Stimulated activated naive B cell treated with anti-CD40 and anti-IgM and Interleukin-4, amounts not matched to agents 10 μg/mL and 1 μg/mL and 100 μg/mL, for 72 hours (primary cell): ENCODE data around the gene SSNA1.
A peak's percentile ranks its signal among the peaks of the same experiment; 100 is the strongest.

ENCODE experiments used
- ATAC-seq, 2 donors: fragments of 150-1000 bp; cut with Tn5 transposase; replicated peaks; 2 replicates each; pipeline ENCODE4 v1.10.0; 2021; ENCODE audit warnings: moderate library complexity in 1 of 2
- DNase-seq: peaks from one replicate; pipeline ENCODE4 v3.0.0; 2021
- H3K27ac Mint-ChIP-seq: one replicate; pipeline ENCODE4 v1.8.0; 2022; ENCODE audit warnings: mild to moderate bottlenecking, mixed read lengths
- H3K27me3 Mint-ChIP-seq, 2 donors: one replicate each; pipeline ENCODE4 v1.8.0; 2022; ENCODE audit warnings: mixed read lengths in 2 of 2
- H3K36me3 Mint-ChIP-seq, 2 donors: one replicate each; pipeline ENCODE4 v1.8.0; 2022; ENCODE audit warnings: mixed read lengths in 2 of 2, mild to moderate bottlenecking in 1 of 2
- H3K4me1 Mint-ChIP-seq, 2 donors: one replicate each; pipeline ENCODE4 v1.8.0; 2022; ENCODE audit warnings: mixed read lengths in 2 of 2, mild to moderate bottlenecking in 1 of 2
- H3K4me3 Mint-ChIP-seq, 2 donors: one replicate each; pipeline ENCODE4 v1.8.0; 2022; ENCODE audit warnings: mild to moderate bottlenecking in 2 of 2, mixed read lengths in 2 of 2, moderate library complexity in 1 of 2
- H3K9me3 Mint-ChIP-seq, 2 donors: one replicate each; pipeline ENCODE4 v1.8.0; 2022; ENCODE audit warnings: mixed read lengths in 2 of 2, mild to moderate bottlenecking in 1 of 2

SSNA1 gene

DNA sequence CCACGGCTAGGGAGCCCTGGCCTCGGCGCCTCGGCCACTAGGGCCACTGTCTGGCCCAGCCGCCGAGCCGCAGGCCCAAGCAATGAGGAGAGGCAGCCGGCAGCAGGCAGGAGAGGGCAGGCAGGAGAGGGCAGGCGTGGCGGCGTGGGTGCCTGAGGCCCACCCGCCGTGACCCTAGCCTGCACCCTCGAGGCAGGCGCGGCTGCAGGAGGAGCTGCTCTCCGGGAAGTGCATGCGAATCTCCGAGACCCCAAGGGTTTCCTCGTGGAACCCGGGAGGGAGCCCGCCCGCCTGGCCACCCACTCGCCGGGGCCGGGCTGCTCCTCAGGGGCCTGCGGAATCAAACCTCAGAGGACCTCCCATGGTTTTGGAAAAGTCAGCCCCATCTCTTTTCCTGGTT lies 40.2 kb upstream of the SSNA1 start:
- DNase-seq: no peak
- Mint-ChIP-seq H3K27ac (peak overlapping the region; percentile 20), H3K4me1 (peaks cover 6 to 25% of the 10 kb centered on the region in 2 donors), H3K4me3 (no peak overlapping the region), H3K9me3 (no peaks in the 10 kb centered on the region), H3K27me3 (peaks cover 29 to 32% of the 10 kb centered on the region in 2 donors), H3K36me3 (no peaks in the 10 kb centered on the region)
- ATAC-seq: no peak

DNA sequence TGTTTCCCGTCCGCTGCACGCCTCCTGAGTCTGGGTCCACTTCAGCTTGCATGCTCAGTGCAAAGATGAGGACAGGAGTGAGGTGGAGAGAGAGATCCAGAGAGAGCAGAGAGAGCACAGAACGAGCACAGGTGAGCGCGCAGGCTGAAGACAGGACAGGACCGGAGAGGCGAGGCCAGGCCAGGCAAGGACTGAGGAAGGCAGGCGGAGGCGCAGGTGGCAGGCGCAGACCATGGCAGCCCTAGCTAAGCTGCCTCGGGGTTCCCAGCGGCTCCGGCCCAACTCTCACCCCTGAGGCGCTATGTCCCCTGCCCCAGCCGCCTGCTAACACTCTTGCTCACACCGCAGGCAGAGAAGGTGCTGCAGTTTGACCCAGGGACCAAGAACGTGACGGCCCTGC lies 39.8 kb upstream of the SSNA1 start:
- no peak overlapping the region for H3K27ac Mint-ChIP-seq
- no peak for ATAC-seq
- peaks cover 6 to 25% of the 10 kb centered on the region in 2 donors for H3K4me1 Mint-ChIP-seq
- H3K36me3 Mint-ChIP-seq: no peaks in the 10 kb centered on the region
- no peak for DNase-seq
- peaks cover 25 to 28% of the 10 kb centered on the region in 2 donors for H3K27me3 Mint-ChIP-seq
- H3K4me3 Mint-ChIP-seq: no peak overlapping the region
- H3K9me3 Mint-ChIP-seq: no peaks in the 10 kb centered on the region

GRCh38 chr9:137149363-137149762 lies 39.1 kb upstream of the SSNA1 start:
- Mint-ChIP-seq H3K36me3 (no peaks in the 10 kb centered on the region), H3K9me3 (no peaks in the 10 kb centered on the region)
- no peak for ATAC-seq

DNA sequence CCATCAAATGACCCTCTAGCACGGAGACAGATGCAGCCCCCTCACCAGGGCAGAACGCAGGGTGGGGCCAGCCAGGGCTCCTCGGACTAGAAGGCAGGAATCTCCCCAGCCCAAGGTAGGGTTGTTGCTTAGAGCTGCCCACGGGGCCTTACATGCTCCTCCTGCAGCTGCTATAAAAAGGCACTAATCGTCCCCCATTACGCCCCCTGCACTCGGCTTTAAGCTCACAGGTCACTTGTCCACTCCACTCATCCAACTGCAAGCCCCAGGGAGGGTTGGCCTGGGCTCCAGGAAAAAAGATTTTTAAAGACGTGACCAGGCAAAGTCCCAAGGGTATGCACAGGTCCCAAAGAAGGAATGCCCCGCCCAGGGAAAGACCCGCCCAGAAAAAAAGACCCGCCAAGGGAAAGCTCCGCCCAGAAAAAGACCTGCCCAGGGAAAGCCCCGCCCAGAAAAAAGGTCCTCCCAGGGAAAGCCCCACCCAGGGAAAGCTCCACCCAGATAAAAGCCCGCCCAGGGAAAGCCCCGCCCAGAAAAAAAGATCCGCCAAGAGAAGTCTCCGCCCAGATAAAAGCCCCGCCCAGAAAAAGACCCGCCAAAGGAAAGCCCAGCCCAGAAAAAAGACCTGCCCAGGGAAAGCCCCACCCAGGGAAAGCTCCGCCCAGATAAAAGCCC lies 38.4 kb upstream of the SSNA1 start:
- peak; percentile 3 to 14 for ATAC-seq
- no peak for DNase-seq
- Mint-ChIP-seq H3K4me1 (peaks cover 4 to 25% of the 10 kb centered on the region in 2 donors), H3K27me3 (peaks cover 22 to 23% of the 10 kb centered on the region in 2 donors), H3K9me3 (no peaks in the 10 kb centered on the region), H3K27ac (peak overlapping the region; percentile 68), H3K36me3 (no peaks in the 10 kb centered on the region), H3K4me3 (peak overlapping the region; percentile 21 to 31)

More at GRCh38 chr9:137149363-137149762, 39.1 kb upstream of the SSNA1 start:
- H3K4me3 Mint-ChIP-seq: no peak overlapping the region
- no peak overlapping the region for H3K27ac Mint-ChIP-seq
- peaks cover 4 to 25% of the 10 kb centered on the region in 2 donors for H3K4me1 Mint-ChIP-seq
- no peak for DNase-seq
- peaks cover 18 to 21% of the 10 kb centered on the region in 2 donors for H3K27me3 Mint-ChIP-seq

DNA sequence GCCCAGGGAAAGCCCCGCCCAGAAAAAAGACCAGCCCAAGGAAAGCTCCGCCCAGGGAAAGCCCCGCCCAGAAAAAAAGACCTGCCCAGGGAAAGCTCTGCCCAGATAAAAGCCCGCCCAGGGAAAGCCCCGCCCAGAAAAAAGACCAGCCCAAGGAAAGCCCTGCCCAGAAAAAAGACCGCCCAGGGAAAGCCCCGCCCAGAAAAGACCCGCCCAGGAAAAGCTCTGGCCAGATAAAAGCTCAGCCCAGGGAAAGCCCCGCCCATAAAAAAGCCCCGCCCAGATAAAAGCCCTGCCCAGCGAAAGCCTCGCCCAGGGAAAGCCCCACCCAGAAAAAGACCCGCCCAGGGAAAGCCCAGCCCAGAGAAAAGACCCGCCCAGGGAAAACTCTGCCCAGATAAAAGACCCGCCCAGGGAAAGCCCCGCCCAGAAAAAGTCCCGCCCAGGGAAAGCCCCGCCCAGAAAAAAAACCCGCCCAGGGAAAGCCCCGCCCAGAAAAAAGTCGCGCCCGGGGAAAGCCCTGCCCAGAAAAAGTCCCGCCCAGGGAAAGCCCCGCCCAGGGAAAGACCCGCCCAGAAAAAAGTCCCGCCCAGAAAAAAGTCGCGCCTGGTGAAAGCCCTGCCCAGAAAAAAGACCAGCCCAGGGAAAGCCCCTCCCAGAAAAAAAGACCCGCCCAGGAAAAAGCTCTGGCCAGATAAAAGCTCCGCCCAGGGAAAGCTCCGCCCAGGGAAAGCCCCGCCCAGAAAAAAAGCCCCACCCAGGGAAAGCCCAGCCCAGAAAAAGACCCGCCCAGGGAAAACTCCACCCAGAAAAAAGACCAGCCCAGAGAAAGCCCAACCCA lies 37.6 kb upstream of the SSNA1 start:
- peak overlapping the region; percentile 21 to 31 for H3K4me3 Mint-ChIP-seq
- no peaks in the 10 kb centered on the region for H3K9me3 Mint-ChIP-seq
- peak overlapping the region; percentile 87 for H3K27ac Mint-ChIP-seq
- peak; percentile 69 for DNase-seq
- H3K27me3 Mint-ChIP-seq: peaks cover 26 to 30% of the 10 kb centered on the region in 2 donors
- peaks cover 4 to 25% of the 10 kb centered on the region in 2 donors for H3K4me1 Mint-ChIP-seq
- no peaks in the 10 kb centered on the region for H3K36me3 Mint-ChIP-seq
- ATAC-seq: peak; percentile 61 to 66

DNA sequence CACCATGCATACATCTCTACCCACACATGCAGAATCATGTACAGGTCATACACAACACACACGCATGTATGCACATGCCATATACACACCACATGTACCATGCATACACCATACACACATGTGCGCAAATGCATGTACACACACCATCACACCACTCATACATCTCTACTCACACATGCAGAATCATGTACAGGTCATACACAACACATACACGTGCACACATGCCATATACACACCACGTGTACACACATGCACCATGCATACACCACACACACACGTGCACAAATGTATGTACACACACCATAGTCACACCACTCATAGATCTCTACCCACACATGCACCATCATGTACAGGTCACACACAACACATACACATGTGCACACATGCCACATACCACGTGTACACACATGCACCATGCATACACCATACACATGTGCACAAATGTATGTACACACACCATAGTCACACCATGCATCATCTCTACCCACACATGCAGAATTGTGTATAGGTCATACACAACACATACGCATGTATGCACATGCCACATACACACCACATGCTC lies 35.6 kb upstream of the SSNA1 start:
- ATAC-seq (no peak), DNase-seq (no peak)
- no peak overlapping the region for H3K4me3 Mint-ChIP-seq
- peaks cover 27 to 34% of the 10 kb centered on the region in 2 donors for H3K27me3 Mint-ChIP-seq
- H3K36me3 Mint-ChIP-seq: no peaks in the 10 kb centered on the region
- H3K4me1 Mint-ChIP-seq: peaks cover 12 to 30% of the 10 kb centered on the region in 2 donors
- H3K27ac Mint-ChIP-seq: no peak overlapping the region
- H3K9me3 Mint-ChIP-seq: no peaks in the 10 kb centered on the region

- peak; percentile 63 to 68 for ATAC-seq
- peak; percentile 45 for DNase-seq
These were observed 31.7 kb upstream of the SSNA1 start for GRCh38 chr9:137156567-137157375.

GRCh38 chr9:137157618-137158415 lies 30.7 kb upstream of the SSNA1 start:
- Mint-ChIP-seq H3K4me3 (no peak overlapping the region), H3K36me3 (no peaks in the 10 kb centered on the region), H3K27me3 (peaks cover 55 to 70% of the 10 kb centered on the region in 2 donors), H3K4me1 (peaks cover 18 to 19% of the 10 kb centered on the region in 2 donors), H3K9me3 (no peaks in the 10 kb centered on the region), H3K27ac (no peak overlapping the region)
- DNase-seq (no peak), ATAC-seq (no peak)

More at GRCh38 chr9:137156567-137157375, 31.7 kb upstream of the SSNA1 start:
- Mint-ChIP-seq H3K4me1 (peaks cover 18 to 21% of the 10 kb centered on the region in 2 donors), H3K4me3 (peak overlapping the region; percentile 53 to 68), H3K27me3 (peaks cover 52 to 67% of the 10 kb centered on the region in 2 donors), H3K36me3 (no peaks in the 10 kb centered on the region), H3K9me3 (no peaks in the 10 kb centered on the region), H3K27ac (peak overlapping the region; percentile 56)

DNA sequence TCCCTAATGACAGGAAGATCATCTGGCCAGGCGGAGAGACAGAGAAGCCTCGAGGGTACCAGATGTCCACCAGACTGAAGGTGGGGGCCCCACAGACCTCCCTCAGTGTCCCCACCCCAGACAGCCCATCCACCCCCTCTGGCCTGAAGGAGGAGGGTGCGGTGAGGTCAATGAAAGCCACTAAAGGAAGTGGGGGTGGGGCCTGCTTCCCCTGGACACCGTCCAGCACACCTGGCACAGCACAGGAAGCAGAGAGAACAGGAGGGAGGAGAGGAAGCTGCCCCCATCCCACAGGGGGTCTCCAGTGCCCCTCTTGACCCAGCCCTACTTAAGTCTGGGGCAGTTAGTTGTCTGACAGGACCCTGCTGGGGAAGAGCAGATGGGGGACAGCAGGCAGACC lies 29.9 kb upstream of the SSNA1 start:
- DNase-seq: no peak
- no peaks in the 10 kb centered on the region for H3K9me3 Mint-ChIP-seq
- H3K36me3 Mint-ChIP-seq: no peaks in the 10 kb centered on the region
- peaks cover 61 to 77% of the 10 kb centered on the region in 2 donors for H3K27me3 Mint-ChIP-seq
- peaks cover 19 to 20% of the 10 kb centered on the region in 2 donors for H3K4me1 Mint-ChIP-seq
- H3K4me3 Mint-ChIP-seq: no peak overlapping the region
- no peak for ATAC-seq
- H3K27ac Mint-ChIP-seq: no peak overlapping the region

DNA sequence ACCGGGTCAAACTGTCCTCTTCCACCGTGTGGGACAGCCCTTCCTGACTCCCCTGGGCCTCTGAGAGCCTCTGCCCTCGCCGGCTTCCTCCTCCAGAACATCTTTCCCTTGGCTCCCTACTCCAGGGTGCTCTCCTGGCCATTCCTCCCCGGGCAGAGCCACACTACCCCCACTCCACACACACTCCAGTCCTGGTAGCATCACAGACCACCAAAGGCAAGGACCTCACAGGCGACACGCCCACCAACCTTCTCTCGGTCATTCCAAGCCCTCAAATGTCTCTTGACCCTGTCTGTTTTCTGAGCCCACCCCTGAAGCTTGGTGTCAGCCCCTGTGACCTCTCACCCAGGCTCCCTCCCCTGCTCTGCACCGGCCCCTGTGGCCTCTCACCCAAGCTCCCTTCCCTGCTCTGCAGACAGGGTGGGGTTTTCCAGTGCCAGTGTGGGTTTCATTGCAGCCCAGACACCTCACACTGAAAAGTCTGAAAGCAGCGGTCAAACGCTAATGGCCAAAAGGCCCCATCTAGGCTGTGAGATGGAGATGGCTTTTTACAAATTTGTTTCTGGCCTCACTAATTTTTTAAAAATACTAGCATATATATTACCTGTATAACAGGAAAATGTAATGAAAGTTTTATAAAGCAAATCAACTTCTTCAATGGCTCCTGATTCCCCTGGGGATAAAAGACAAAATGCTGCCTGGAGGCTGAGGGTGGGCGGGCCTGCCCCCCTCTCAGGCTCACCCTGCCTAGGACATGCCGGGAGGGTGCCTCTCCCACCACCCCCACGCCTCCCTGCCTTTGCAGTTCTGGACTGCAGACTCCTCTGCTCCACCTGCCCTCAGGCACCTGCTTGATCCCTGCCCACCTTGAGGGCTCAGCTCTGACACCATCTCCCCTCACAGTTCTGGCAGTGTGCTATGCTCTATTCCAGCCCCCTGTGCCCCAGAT lies 29.1 kb upstream of the SSNA1 start:
- H3K27ac Mint-ChIP-seq: peak overlapping the region; percentile 14
- no peak overlapping the region for H3K4me3 Mint-ChIP-seq
- H3K9me3 Mint-ChIP-seq: no peaks in the 10 kb centered on the region

DNA sequence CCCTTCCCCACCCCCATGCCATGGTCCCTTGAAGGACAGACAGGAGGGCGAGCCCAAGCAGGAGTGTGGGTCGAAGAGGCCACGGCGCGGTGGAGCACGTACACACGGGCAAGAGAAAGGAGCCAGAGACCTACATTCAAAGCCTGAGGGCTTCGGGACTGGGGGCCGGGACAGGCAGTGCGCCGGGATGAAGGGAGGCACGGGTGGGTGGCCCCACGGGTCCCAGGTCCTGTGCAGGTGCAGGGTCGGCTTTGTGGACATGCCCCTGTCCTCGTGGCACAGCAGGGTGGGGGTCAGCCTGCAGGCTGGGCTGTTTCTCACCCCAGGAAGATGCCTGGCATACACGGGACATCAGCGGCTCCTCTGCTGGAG lies 28.4 kb upstream of the SSNA1 start:
- ATAC-seq (no peak), DNase-seq (no peak)
- no peaks in the 10 kb centered on the region for H3K9me3 Mint-ChIP-seq
- no peaks in the 10 kb centered on the region for H3K36me3 Mint-ChIP-seq
- H3K4me1 Mint-ChIP-seq: peaks cover 19 to 20% of the 10 kb centered on the region in 2 donors
- H3K4me3 Mint-ChIP-seq: no peak overlapping the region
- H3K27me3 Mint-ChIP-seq: peaks cover 65 to 84% of the 10 kb centered on the region in 2 donors
- peak overlapping the region; percentile 14 for H3K27ac Mint-ChIP-seq

More for the DNA sequence above, 29.1 kb upstream of the SSNA1 start:
- Mint-ChIP-seq H3K27me3 (peaks cover 66 to 83% of the 10 kb centered on the region in 2 donors), H3K36me3 (no peaks in the 10 kb centered on the region), H3K4me1 (peaks cover 19 to 20% of the 10 kb centered on the region in 2 donors)
- ATAC-seq (peak in 1 of 2 donors; percentile 13), DNase-seq (no peak)

DNA sequence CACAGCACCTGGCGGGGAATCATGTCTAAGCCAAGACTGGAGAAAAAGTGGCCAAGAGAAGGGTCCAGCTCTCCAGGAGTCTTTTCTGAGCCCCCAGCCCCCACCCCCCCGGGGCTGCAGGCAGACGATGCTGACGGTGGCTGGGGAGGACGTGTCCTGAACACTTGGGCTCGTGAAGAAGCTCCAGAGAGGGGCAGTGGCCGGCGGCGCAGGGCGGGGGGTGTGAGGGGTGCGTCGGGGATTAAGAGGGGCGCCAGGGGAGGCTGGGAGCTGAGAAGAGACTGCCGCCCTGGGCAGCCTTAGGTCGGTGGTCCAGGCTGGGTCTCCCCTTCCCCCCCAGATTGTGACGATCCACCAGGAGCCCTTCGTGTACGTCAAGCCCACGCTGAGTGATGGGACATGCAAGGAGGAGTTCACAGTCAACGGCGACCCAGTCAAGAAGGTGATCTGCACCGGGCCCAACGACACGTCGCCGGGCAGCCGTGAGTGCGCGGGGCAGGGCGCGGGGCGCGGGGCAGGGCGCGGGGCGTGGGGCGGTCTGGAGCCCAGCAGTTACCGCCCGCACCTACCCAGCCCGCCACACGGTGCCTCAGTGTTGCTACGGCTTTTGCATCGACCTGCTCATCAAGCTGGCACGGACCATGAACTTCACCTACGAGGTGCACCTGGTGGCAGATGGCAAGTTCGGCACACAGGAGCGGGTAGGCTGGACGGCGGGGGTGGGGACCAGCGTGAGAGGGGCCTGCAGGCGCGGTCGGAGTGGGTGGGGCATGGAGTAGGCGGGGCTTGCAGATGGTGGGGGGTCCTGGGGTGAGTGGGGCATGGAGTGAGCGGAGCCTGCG lies 27.5 kb upstream of the SSNA1 start:
- Mint-ChIP-seq H3K9me3 (no peaks in the 10 kb centered on the region), H3K27me3 (peaks cover 66 to 84% of the 10 kb centered on the region in 2 donors), H3K4me3 (no peak overlapping the region), H3K27ac (peak overlapping the region; percentile 42), H3K36me3 (no peaks in the 10 kb centered on the region), H3K4me1 (peaks cover 19 to 20% of the 10 kb centered on the region in 2 donors)
- DNase-seq (no peak), ATAC-seq (no peak)
